Measurements from ENCODE around the gene LAMA3.
A peak's percentile ranks its signal among the peaks of the same experiment; 100 is the strongest.

LAMA3 gene

DNA sequence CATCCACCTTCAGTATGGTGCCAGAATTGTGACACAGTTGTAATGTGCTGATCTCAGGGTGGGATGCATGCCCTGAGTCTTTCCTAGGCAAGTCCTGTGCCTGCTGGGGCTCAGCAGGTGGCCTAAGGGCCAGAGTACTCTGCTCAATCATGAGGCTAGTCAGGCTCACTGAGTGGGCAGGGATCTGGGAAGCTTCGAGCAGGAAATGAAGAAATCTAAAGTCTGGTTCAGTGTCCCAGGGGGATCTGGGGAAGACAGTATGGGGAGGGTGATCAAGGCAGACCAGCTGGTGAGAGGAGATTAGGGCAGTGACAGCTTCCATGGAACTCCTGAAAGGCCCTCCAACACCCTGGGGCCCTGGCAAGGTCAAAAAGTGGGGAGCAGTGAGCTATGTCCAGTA lies 17.7 kb upstream of the LAMA3 start:
- no peak for DNase-seq

- DNase-seq, result no peak
Observed at GRCh38 chr18:23673725-23674124, 15.5 kb upstream of the LAMA3 start.

DNA sequence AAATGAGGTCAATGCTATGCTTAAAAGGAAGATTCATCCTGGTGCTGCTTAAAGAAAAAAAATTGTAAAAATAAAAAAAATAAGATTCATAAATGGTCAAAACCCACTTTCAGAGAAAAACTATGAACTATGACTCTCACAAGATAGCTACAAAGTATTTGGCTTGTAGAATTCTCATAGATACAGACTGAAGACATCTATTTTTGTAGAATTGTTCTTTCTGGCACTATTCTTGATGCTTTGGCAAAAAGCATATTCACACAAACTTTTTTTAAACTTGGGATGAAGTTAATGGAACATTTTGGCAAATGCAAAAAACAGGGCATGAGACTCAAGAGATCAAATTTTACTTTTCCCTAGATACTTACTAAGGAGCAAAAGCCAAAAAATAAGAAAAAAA lies 14.0 kb upstream of the LAMA3 start:
- no peak for DNase-seq

DNA sequence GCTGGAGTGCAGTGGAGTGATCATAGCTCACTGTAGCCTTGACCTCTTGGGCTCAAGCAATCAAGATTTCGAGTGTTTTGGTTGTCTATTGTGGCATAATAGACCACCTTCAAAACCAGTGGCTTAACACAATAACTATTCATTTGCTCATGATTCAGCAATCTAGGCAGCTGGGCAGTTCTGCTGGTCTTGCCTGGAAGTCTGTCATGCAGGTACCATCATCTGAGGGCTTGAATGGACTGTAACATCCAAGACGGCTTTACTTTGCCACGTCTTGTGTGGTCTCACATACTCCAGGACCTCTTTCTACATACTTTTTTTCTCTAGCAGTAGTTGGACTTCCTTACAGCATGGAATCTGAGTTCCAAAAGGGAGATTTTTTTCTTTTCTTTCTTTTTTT lies 13.4 kb upstream of the LAMA3 start:
- no peak for DNase-seq

DNA sequence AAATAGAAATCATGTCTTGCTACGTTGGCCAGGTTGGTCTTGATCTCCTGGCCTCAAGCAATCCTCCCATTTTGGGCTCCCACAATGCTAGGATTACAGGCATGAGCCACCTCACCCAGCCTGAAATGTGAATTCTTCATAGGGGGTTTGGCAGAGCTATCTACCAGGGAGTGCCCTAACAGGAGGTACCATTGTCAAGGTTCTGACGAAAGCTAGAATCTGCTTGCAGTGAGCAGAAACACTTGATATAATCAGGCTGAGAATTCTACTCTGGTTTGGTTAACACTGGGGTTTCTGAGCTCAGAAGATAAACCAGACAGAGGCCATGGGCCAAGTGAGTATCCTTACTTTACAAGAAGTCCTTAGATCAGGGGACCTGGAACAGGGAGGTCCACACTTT lies 7.2 kb upstream of the LAMA3 start:
- no peak for DNase-seq

DNA sequence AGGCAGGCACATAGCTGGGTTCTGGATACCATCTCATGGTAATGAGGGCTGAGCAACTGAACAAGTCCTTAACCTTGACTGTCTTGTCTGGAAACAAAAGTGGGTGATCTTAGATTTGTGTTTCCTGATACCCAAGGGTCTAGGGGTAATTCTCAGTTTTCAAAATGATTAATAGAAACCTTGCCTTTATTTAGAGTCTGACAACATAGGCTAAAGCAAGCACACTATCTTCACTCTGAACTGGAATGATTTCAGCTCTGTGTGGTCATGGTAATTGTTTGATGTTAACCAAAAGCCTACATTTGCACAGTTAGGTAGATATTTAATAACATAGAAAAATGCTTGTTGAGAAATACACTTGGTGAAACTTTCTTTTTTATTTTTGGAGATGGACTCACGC lies 6.8 kb upstream of the LAMA3 start:
- DNase-seq, result no peak

DNA sequence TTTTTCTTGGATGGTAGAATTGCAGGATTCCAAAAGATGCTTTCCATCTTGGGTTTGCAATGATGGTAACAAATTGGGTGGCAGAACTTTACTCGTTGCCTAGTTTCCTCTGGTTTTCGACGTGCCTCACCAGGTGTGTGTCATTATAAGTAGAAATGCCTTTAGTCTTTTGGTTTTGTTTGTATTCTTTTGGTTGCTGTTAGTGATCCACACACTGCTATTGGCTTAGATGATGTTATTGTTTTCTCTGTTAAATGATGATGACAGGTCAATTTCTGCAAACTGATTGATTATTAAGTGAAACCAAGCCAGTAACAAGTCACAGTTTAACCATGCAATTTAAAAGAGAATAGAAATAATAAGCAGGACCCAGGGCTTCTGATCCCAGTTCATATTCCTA lies 6.1 kb upstream of the LAMA3 start:
- no peak for DNase-seq

- DNase-seq, result no peak
Observed at GRCh38 chr18:23683671-23684070, 5.6 kb upstream of the LAMA3 start.

DNA sequence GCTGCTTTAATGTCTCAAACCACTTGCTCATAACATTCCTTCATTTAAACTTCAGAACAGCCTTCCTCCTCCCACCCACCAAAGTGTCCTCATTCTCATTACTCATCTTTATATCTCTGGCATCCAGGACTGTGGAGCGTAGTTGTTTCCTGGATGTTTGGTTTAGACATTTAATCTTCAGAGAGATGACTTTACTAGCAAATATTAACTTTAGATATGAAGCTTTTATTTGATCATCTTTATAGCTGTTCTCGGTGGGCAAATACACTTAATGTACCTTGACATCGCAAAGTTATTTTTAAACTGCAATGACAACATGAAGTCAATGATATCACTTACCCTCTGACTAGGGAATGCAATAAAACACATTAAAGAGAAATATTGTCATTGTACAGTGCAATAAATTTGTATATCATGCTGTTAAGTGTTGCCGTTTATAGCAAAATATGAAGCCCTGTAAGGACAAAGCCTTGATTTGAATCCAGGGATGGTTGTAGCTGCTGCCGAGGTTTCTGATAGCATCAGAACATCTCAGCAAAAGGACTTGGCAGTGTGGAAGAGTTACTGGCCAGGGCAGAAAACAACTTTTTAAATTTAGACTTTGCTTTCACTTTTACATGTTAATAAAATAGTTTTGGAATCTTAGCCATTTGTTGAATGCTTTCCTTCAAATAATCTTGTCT lies 4.6 kb upstream of the LAMA3 start:
- DNase-seq, result no peak

DNA sequence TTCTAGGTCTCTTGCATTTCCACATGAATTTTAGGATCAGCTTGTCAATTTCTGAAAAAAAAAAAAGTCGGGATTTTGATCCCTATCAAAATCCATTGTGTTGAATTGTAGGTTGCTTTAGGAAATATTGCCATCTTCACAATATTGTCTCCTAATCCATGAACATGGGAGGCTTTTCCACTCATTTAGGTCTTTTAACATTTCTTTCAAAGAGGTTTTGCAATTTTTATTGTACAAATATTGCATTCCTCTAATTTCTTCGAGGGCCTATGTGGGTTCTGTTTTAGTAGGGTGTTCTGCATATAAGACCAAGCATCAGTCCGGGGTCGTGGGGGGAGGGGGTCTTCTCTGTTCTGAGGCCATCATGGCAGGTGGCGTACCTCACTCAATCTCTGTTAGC lies 725 bp upstream of the LAMA3 start:
- DNase-seq, result no peak

GRCh38 chr18:23689616-23690504 lies 607 bp downstream of the LAMA3 start:
- peak; percentile 7 for DNase-seq

DNA sequence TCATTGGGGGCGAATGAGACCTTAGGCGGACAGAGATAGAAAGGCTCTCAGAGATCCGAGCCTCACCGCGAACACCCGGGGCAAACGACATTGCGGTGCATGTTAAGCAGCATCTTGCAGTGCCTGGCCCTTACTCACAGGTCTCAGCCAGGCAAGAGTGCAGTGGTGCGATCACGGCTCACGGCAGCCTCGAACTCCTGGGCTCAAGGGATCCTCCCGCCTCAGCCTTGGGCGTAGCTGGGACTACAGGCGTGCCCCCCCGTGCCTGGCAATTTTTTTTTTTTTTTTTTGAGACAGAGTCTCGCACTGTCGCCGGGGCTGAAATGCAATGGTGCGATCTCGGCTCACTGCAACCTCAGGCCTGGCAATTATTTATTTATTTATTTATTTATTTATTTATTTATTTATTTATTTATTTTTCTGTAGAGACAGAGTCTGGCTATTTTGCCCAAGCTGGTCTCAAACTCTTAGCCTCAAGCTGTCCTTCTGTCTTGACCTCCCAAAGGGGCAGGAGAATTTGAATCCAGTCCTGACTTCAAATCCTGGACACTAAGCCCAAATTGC lies 1.3 kb downstream of the LAMA3 start:
- no peak for DNase-seq

GRCh38 chr18:23693846-23694245 lies 4.6 kb downstream of the LAMA3 start:
- DNase-seq, result no peak

DNA sequence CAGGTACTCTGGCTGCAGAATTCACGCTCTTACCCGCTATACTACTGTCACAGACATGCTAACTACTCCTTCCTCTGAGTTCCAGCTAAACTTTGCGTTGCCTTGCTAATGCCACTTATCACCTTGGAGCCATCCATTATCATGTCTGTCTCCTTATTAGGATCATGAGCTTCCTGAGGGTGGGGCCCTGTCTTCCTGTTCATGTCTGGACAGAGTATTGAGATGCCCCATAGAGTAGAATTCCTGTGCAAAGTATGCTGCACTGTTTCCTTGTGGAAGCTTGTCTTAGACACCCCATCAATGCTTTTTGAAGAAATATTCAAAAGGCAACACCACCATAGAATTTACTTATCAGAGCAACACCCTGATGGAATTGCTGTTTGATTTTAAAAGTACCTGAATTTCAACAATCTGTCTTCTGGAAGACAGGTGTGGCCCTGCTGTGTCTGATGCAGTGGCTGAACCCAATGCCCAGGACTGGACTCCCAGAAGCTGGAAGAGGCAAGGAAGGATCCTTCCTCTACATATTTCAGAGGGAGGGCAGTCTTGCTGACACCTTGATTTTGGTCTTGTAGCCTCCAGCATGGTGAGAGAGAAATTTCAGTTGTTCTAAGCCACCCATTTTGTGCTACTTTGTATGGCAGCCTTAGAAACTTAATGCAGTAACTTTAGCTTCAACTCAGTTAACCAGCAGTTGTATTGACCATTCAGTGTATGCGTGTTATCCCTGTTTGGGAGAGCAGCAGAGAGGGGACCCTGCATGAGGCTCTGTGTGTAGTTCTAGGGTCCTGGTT lies 5.6 kb downstream of the LAMA3 start:
- no peak for DNase-seq

- no peak for DNase-seq
Observed at GRCh38 chr18:23701017-23701416, 11.8 kb downstream of the LAMA3 start.

- DNase-seq, result no peak
Observed at GRCh38 chr18:23701544-23702064, 12.4 kb downstream of the LAMA3 start.

GRCh38 chr18:23702606-23703005 lies 13.4 kb downstream of the LAMA3 start:
- DNase-seq, result no peak

DNA sequence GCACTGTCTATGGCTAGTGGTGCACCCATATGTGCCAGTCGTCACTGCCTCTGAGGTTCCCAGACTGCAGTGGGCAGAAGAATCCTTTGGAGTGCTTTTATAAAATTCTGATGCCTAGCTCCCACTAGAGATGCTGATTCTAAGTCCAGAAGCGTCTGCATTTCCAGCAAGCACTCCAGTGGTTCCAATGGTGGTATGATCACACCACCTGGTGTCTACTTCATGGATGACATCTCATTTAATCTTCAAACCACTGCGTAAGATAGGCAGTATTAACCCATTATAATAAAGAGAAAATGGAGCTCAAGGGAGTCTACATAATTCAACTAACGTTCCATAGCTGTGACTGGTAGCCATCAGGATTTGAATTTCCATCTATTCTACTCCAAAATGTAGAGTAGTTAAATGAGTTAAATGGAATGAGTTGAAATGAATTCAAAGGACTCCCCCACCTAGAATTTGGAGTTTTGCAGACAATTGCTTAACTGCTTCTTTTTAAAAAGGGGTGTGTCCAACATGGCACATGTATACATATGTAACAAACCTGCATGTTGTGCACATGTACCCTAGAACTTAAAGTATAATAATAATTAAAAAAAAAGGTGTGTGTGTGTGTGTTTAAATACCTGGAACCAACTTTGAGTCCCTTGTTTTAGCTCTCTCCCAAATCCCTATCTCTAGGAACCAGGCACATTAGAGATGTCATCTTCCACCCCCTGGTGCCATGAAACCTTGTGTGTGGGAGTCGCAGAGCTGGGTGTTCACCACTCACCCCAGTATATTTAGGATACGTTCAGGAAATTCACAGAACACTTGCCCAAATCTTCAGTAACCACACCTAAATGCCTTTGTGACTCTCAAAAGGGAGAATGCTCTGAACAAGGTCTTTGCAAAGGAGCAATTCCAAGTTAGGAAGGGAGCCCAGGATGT lies 14.1 kb downstream of the LAMA3 start:
- DNase-seq, result no peak

- no peak for DNase-seq
Observed at GRCh38 chr18:23703987-23704384, 14.7 kb downstream of the LAMA3 start.

GRCh38 chr18:23704806-23705205 lies 15.6 kb downstream of the LAMA3 start:
- no peak for DNase-seq

DNA sequence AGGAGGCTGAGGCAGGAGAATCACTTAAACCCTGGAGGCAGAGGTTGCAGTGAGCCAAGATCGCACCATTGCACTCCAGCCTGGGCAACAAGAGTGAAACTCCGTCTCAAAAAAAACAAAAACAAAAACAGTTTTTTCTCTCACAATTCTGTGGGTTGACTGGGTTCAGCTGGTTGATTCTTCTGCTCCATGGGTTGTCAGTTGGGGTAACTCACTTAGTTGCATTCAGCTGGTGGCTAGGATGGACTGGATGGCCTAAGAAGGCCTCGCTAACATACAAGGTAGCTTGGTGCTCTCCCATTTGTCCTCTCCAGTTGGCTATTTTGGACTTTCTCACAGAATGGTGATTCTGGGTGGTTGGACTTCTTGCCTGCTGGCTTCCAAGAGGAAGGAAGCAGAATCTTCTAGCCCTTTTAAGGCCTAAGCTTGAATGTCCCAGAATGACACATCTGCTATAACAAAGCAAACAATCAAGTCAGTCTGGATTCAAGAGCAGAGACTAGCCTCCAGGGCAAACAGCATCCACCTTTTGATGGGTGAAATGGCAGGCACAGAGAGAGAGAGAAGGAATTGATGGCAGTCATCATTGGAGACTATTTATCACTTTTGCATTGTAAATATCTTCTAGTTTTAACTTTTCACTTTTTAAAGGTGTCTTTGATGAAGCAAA lies 17.9 kb downstream of the LAMA3 start:
- no peak for DNase-seq
